Mucosa of stomach (tissue), 1 donor: ENCODE results near the gene ACAD10.
A peak's percentile ranks its signal among the peaks of the same experiment; 100 is the strongest.
"Not testable (repeated sequence)": the region's sequence is repeated elsewhere in the genome, so short reads cannot be mapped to it uniquely, and the experiment has no call there.

ENCODE experiments used
- H3K27me3 ChIP-seq: one replicate; pipeline ENCODE4 v1.7.0; 2013; ENCODE audit warnings: mild to moderate bottlenecking, low read length; ENCODE audit not compliant: control insufficient read depth, insufficient read depth
- H3K36me3 ChIP-seq: one replicate; pipeline ENCODE4 v1.7.0; 2013; ENCODE audit warnings: low read length; ENCODE audit not compliant: control insufficient read depth, insufficient read depth
- H3K4me1 ChIP-seq: one replicate; pipeline ENCODE4 v1.7.0; 2013; ENCODE audit warnings: mild to moderate bottlenecking, low read length; ENCODE audit not compliant: control insufficient read depth, insufficient read depth
- H3K4me3 ChIP-seq: one replicate; pipeline ENCODE4 v1.7.0; 2013; ENCODE audit warnings: low read length
- H3K9ac ChIP-seq: one replicate; pipeline ENCODE4 v1.7.0; 2013; ENCODE audit warnings: mild to moderate bottlenecking, low read length, moderate library complexity
- H3K9me3 ChIP-seq: one replicate; pipeline ENCODE4 v1.7.0; 2013; ENCODE audit warnings: mild to moderate bottlenecking, low read length, moderate library complexity; ENCODE audit not compliant: control insufficient read depth
- donor health status: Pancreatic carcinoma.

The ACAD10 gene

GRCh38 chr12:111685811-111686573 is at the start of gene ACAD10, which contains the start of gene BRAP:
Gene ACAD10, plus strand, starts transcription at chr12:111686053. Its CDS starts 6,657 bp downstream, at chr12:111692710.
Gene BRAP, minus strand, starts transcription at chr12:111685956. Its CDS starts 164 bp downstream, at chr12:111685792.
- Histone ChIP-seq H3K4me3 (peak within 1 kb of the TSS; percentile 87), H3K36me3 (no peaks in the 10 kb centered on the region)

GRCh38 chr12:111636209-111636945 is 49.5 kb upstream of the ACAD10 start:
- H3K4me3 ChIP-seq: no peak overlapping the region
- no peaks in the 10 kb centered on the region for H3K9me3 ChIP-seq
- H3K4me1 ChIP-seq: no peaks in the 10 kb centered on the region
- H3K9ac ChIP-seq: no peak overlapping the region
- no peaks in the 10 kb centered on the region for H3K27me3 ChIP-seq
- H3K36me3 ChIP-seq: no peaks in the 10 kb centered on the region

More at GRCh38 chr12:111685811-111686573, at the start of gene ACAD10, which contains the start of gene BRAP:
- Histone ChIP-seq H3K4me1 (peaks cover 12% of the 10 kb centered on the region), H3K27me3 (no peaks in the 10 kb centered on the region), H3K9ac (peak within 1 kb of the TSS; percentile 96), H3K9me3 (no peaks in the 10 kb centered on the region)

GRCh38 chr12:111638556-111638955 is 47.3 kb upstream of the ACAD10 start:
- no peak overlapping the region for H3K4me3 ChIP-seq
- H3K4me1 ChIP-seq: peaks cover 4% of the 10 kb centered on the region
- H3K9ac ChIP-seq: no peak overlapping the region
- no peaks in the 10 kb centered on the region for H3K27me3 ChIP-seq
- H3K36me3 ChIP-seq: no peaks in the 10 kb centered on the region
- no peaks in the 10 kb centered on the region for H3K9me3 ChIP-seq

DNA sequence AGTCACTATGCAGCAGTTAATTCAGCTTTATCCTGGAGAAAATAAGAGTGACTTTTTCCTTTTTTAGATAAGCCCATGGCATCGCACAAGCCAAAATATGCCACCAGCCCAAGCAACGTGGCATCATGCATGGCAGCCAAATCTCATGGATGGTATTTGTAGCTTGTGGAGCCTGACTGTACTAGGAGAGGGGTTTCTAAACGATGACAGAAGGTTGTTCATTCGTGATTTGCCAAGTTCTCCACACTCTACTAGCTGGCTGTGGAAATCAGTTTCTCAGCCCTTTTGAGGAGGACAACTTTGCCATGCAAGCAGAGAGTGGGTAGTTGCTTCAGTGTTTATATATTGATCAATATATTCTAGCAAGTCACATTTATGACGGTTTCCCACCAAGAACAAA is 45.3 kb upstream of the ACAD10 start:
- Histone ChIP-seq H3K27me3 (no peaks in the 10 kb centered on the region), H3K9ac (no peak overlapping the region), H3K4me1 (peaks cover 5% of the 10 kb centered on the region), H3K36me3 (no peaks in the 10 kb centered on the region), H3K4me3 (no peak overlapping the region), H3K9me3 (no peaks in the 10 kb centered on the region)

DNA sequence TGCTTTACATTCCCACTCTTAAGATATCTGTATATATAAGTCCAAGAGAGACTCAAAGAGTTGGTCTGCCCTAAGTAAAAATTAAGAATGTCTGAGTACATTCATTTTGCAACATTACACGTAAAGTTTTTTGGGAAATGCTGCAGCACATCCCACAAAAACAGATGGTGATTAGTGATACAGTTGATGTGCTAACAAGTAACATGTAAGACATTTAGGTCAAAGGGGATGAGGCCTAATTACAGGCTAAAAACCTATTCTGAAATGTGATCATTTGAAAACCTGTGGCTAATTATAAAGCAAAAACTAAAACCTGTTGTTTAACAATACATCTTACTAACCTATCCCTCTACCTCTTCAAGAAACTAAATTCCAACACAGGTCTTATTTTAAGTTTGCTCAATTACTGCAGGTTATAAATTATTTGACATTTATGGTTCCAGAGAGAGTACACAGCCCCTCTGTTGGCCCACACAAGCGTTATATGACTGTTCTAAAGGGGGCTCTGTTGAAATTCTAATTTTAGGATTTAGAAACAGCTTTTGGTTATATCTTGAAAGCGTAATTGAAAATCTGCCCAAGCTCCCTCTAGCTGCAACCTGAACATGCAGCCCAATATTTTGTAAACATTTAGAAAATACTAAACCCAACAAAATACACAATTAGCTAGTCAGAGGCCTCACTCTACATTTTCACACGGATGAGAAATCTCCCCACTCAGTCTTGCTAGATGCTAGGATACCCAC is 43.0 kb upstream of the ACAD10 start:
- no peak overlapping the region for H3K4me3 ChIP-seq
- H3K36me3 ChIP-seq: peaks cover 6% of the 10 kb centered on the region
- H3K9me3 ChIP-seq: no peaks in the 10 kb centered on the region
- no peak overlapping the region for H3K9ac ChIP-seq
- no peaks in the 10 kb centered on the region for H3K27me3 ChIP-seq
- peaks cover 5% of the 10 kb centered on the region for H3K4me1 ChIP-seq

DNA sequence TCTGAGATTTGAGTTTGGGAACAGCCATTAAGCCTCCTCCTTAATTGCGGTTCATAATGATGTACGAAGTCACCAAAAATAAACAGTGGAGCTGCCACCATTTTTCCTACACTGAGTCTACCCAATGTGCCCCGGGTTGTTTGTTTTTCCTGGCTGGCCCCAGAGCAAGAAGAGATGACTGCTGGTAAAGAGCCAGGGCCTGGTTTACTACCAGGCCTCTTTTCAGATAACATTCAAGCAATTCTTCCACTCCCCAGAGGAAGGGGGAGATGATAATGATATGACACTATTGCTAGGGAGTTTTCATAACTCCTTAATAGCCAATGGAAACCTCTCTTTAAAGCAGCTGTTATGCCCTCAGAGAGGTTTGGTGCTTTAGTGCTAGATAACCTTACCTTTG is 42.4 kb upstream of the ACAD10 start:
- Histone ChIP-seq H3K4me1 (peaks cover 5% of the 10 kb centered on the region), H3K36me3 (peaks cover 6% of the 10 kb centered on the region), H3K9ac (no peak overlapping the region), H3K4me3 (no peak overlapping the region), H3K9me3 (no peaks in the 10 kb centered on the region), H3K27me3 (no peaks in the 10 kb centered on the region)

- Histone ChIP-seq H3K4me3 (no peak overlapping the region), H3K9me3 (no peaks in the 10 kb centered on the region), H3K27me3 (no peaks in the 10 kb centered on the region), H3K36me3 (peaks cover 6% of the 10 kb centered on the region), H3K4me1 (peaks cover 5% of the 10 kb centered on the region), H3K9ac (no peak overlapping the region)
These were observed 40.4 kb upstream of the ACAD10 start for GRCh38 chr12:111645433-111645832.

DNA sequence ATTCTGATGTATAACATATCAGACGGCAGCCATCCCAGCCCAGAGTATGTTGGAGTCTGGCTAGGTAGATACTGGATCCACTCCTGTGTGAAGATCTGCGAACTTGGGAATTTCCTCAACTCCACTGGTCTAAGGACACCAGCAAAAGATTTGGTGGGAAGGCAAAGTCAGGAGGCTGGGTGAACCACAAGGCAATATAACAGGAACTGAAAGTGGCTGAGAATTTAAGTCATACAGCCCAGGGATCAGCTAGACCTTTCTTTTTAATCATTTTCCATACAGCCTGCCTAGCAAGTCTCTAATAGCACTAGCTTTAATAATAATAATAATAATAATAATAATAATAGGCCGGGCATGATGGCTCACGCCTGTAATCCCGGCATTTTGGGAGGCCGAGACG is 34.9 kb upstream of the ACAD10 start:
- H3K4me1 ChIP-seq: no peaks in the 10 kb centered on the region
- H3K9ac ChIP-seq: no peak overlapping the region
- H3K4me3 ChIP-seq: no peak overlapping the region
- H3K27me3 ChIP-seq: no peaks in the 10 kb centered on the region
- no peaks in the 10 kb centered on the region for H3K9me3 ChIP-seq
- peaks cover 11% of the 10 kb centered on the region for H3K36me3 ChIP-seq

GRCh38 chr12:111652530-111652929 is 33.3 kb upstream of the ACAD10 start:
- H3K9ac ChIP-seq, H3K4me3 ChIP-seq, H3K4me1 ChIP-seq, H3K36me3 ChIP-seq, H3K27me3 ChIP-seq, H3K9me3 ChIP-seq: not testable (repeated sequence)

GRCh38 chr12:111653596-111653995 is 32.3 kb upstream of the ACAD10 start:
- Histone ChIP-seq H3K9me3 (no peaks in the 10 kb centered on the region), H3K9ac (no peak overlapping the region), H3K36me3 (peaks cover 5% of the 10 kb centered on the region), H3K4me1 (no peaks in the 10 kb centered on the region), H3K4me3 (no peak overlapping the region), H3K27me3 (no peaks in the 10 kb centered on the region)

DNA sequence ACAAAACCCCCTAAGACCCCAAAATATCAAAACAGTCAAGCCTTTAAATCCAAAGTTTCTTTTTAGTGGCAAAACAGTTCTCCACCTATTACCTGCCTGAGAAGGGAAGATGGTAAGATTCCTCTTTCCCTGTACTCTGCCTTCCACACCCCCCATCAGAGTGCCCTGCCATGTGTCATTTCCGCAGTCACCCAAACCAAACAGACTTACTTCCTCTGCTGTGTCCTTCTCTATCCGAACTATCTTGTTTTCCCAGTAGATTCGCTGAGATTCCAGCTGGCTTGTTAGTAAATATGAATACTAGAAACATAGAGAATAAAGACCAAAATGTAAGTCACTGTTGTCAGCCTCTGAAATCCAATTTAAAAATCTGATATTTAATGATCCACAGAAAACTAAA is 30.5 kb upstream of the ACAD10 start:
- H3K9ac ChIP-seq: no peak overlapping the region
- H3K9me3 ChIP-seq: no peaks in the 10 kb centered on the region
- no peaks in the 10 kb centered on the region for H3K27me3 ChIP-seq
- no peak overlapping the region for H3K4me3 ChIP-seq
- H3K36me3 ChIP-seq: peaks cover 5% of the 10 kb centered on the region
- no peaks in the 10 kb centered on the region for H3K4me1 ChIP-seq

DNA sequence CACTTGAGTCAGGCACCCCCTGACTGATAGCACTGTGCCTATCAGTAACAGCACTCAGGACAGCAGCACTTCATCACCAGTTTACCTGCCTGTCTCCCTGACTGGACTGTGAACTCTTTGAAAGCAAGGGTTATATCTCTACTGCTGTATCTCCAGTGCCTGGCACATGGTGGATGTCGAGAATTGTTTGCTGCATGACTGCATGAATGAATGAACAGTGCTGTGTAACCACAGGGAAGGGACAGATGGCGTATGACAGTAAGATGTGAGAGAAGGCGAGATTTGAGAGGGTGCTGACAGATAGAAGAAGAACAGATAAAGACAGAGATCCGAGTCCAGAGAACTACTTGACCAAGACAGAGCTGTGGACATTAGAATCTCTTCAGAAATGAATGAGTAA is 29.8 kb upstream of the ACAD10 start:
- Histone ChIP-seq H3K9ac (no peak overlapping the region), H3K9me3 (no peaks in the 10 kb centered on the region), H3K27me3 (no peaks in the 10 kb centered on the region), H3K4me3 (no peak overlapping the region), H3K36me3 (peaks cover 5% of the 10 kb centered on the region), H3K4me1 (no peaks in the 10 kb centered on the region)
